Measurements from ENCODE around the gene FOXB1. TPM values are rescaled to one million over a fixed set of nuclear protein-coding genes. Genes with fewer than 3 reads are reported as not detected.

FOXB1 gene
- total RNA-seq, 1 experiment from 2014 or later: 10.8 TPM

GRCh38 chr15:60004009-60004845 is at the start of gene FOXB1 (continued):
- TF ChIP-seq ESRRA (CRISPR knock-in tag; IDR thresholded peaks at IDR 0.05; ENCODE audit: borderline replicate concordance) (peak; percentile 67; the same call in 1 of the 2 replicates), PREB (CRISPR knock-in tag; IDR thresholded peaks at IDR 0.05; ENCODE audit: borderline replicate concordance) (no peak), ZSCAN18 (CRISPR knock-in tag; IDR thresholded peaks at IDR 0.05) (no peak), ZNF512 (CRISPR knock-in tag; IDR thresholded peaks at IDR 0.05; ENCODE audit: borderline replicate concordance) (no peak), ZBTB21 (CRISPR knock-in tag; IDR thresholded peaks at IDR 0.05; ENCODE audit: borderline replicate concordance) (peak; percentile 28; the same call in 1 of the 2 replicates), JAZF1 (CRISPR knock-in tag; IDR thresholded peaks at IDR 0.05) (no peak), NR2C2 (CRISPR knock-in tag; IDR thresholded peaks at IDR 0.05) (no peak), ATF3 (CRISPR knock-in tag; conservative IDR thresholded peaks at IDR 0.05) (no peak), CTCF (IDR thresholded peaks at IDR 0.05) (no peak), ZNF138 (CRISPR knock-in tag; conservative IDR thresholded peaks at IDR 0.05) (no peak), ATF2 (CRISPR knock-in tag; IDR thresholded peaks at IDR 0.05; ENCODE audit: borderline replicate concordance, low read depth) (no peak), OVOL2 (CRISPR knock-in tag; IDR thresholded peaks at IDR 0.05; ENCODE audit: borderline replicate concordance) (no peak), GRHL2 (CRISPR knock-in tag; IDR thresholded peaks at IDR 0.05; ENCODE audit: insufficient replicate concordance, severe bottlenecking) (no peak), ETV6 (CRISPR knock-in tag; IDR thresholded peaks at IDR 0.05) (no peak), ZNF281 (CRISPR knock-in tag; IDR thresholded peaks at IDR 0.05) (no peak), ZNF532 (CRISPR knock-in tag; IDR thresholded peaks at IDR 0.05; ENCODE audit: borderline replicate concordance) (no peak)
